SK-N-SH (cell line): ENCODE measurements around the gene RBM17. TPM values are rescaled to one million over a fixed set of nuclear protein-coding genes. Genes with fewer than 3 reads are reported as not detected.

ENCODE experiments used
- CTCF ChIA-PET: fragments of 300-600, 350-600 bp; formaldehyde crosslinking; extraction: SDS; loops from one replicate; lab custom pipeline; 2021; lab: Yijun Ruan, JAX
- POLR2A ChIA-PET: fragments of 350-600 bp; sonication (Branson Sonifier 250); formaldehyde crosslinking; extraction: SDS; loops from one replicate; lab custom pipeline; 2020; ENCODE audit warnings: antibody characterized with exemption, inconsistent platforms; lab: Yijun Ruan, JAX
- DNase-seq: peaks from one replicate; pipeline ENCODE4 v3.0.0; 2012
- H2AFZ ChIP-seq: fragments of 200-600 bp; sonication (generic); 2 replicates; pipeline ENCODE4 v1.8.1; 2016; ENCODE audit warnings: antibody characterized with exemption, mild to moderate bottlenecking, low read depth
- H3F3A ChIP-seq: fragments of 200-600 bp; sonication (generic); replicated peaks from 2 replicates; pipeline ENCODE3; 2016; ENCODE audit warnings: antibody characterized with exemption, mild to moderate bottlenecking; ENCODE audit not compliant: insufficient read depth
- H3K27ac ChIP-seq, 2 experiments: fragments of 200-500 bp in 1 of 2; fragments of 200-600 bp in 1 of 2; sonication (Bioruptor generic) in 1 of 2; sonication (generic), shearing (Covaris generic) in 1 of 2; 2 replicates each; pipeline versions ENCODE4 v1.5.1 to v1.6.1; 2014 to 2016; ENCODE audit warnings: low read depth in 2 of 2, inconsistent platforms in 1 of 2, low read length in 1 of 2, mild to moderate bottlenecking in 1 of 2, mixed read lengths in 1 of 2
- H3K27me3 ChIP-seq: fragments of 200-600 bp; sonication (generic), shearing (Covaris generic); 2 replicates; pipeline ENCODE4 v1.6.1; 2016; ENCODE audit warnings: mixed run types; ENCODE audit not compliant: insufficient read depth
- H3K36me3 ChIP-seq, 2 experiments: fragments of 200-500 bp in 1 of 2; fragments of 200-600 bp in 1 of 2; sonication (Bioruptor generic) in 1 of 2; sonication (generic) in 1 of 2; replicated peaks in 1 of 2; 2 replicates each; pipeline versions ENCODE3 to v1.5.1; 2014 to 2016; ENCODE audit warnings: low read length in 1 of 2, mild to moderate bottlenecking in 1 of 2; ENCODE audit not compliant: insufficient read depth in 2 of 2, control insufficient read depth in 1 of 2
- H3K4me1 ChIP-seq, 2 experiments: fragments of 200-500 bp in 1 of 2; fragments of 200-600 bp in 1 of 2; sonication (Bioruptor generic) in 1 of 2; sonication (generic), shearing (Covaris generic) in 1 of 2; 2 replicates each; pipeline versions ENCODE4 v1.5.1 to v1.6.1; 2014 to 2016; ENCODE audit warnings: low read depth in 1 of 2, low read length in 1 of 2, mixed run types in 1 of 2; ENCODE audit not compliant: insufficient read depth in 2 of 2, control insufficient read depth in 1 of 2
- H3K4me2 ChIP-seq: fragments of 200-600 bp; sonication (generic), shearing (Covaris generic); 2 replicates; pipeline ENCODE4 v1.6.1; 2017; ENCODE audit warnings: mixed run types
- H3K4me3 ChIP-seq, 2 experiments: fragments of 200-500 bp in 1 of 2; fragments of 200-600 bp in 1 of 2; sonication (Bioruptor generic) in 1 of 2; sonication (generic), shearing (Covaris generic) in 1 of 2; 2 replicates each; pipeline versions ENCODE4 v1.5.1 to v1.8.1; 2014 to 2016; ENCODE audit warnings: low read depth in 2 of 2, inconsistent platforms in 1 of 2, low read length in 1 of 2, mild to moderate bottlenecking in 1 of 2, mixed read lengths in 1 of 2, moderate library complexity in 1 of 2
- H3K79me2 ChIP-seq: fragments of 200-600 bp; sonication (generic); 2 replicates; pipeline ENCODE4 v1.8.1; 2017; ENCODE audit warnings: mild to moderate bottlenecking; ENCODE audit not compliant: insufficient read depth
- H3K9ac ChIP-seq: fragments of 200-600 bp; sonication (generic); 2 replicates; pipeline ENCODE4 v1.6.1; 2017; ENCODE audit warnings: mixed run types
- H3K9me2 ChIP-seq: fragments of 200-600 bp; sonication (generic); 2 replicates; pipeline ENCODE4 v1.6.1; 2017; ENCODE audit warnings: mixed run types
- H3K9me3 ChIP-seq: fragments of 200-600 bp; sonication (generic); 2 replicates; pipeline ENCODE4 v1.6.1; 2017; ENCODE audit warnings: mixed run types, mild to moderate bottlenecking, moderate library complexity
- H4K20me1 ChIP-seq: fragments of 200-600 bp; sonication (generic); 2 replicates; pipeline ENCODE4 v1.6.1; 2017; ENCODE audit warnings: mild to moderate bottlenecking, mixed run types; ENCODE audit not compliant: insufficient read depth
- CHD2 ChIP-seq: fragments of 150-350 bp; IDR thresholded peaks from 2 replicates; pipeline ENCODE4 v1.6.1; 2018; ENCODE audit warnings: low read length; ENCODE audit not compliant: partially characterized antibody
- EP300 ChIP-seq, 2 experiments: IDR thresholded peaks; 2 replicates each; pipeline versions ENCODE4 v1.4.0 to v1.6.1; 2012; ENCODE audit warnings: borderline replicate concordance in 1 of 2, low read depth in 1 of 2, low read length in 1 of 2
- EZH2phosphoT487 ChIP-seq: fragments of 200-600 bp; sonication (generic); IDR thresholded peaks from 2 replicates; pipeline ENCODE4 v1.6.1; 2017; ENCODE audit warnings: low read depth, mixed run types, mild to moderate bottlenecking, antibody characterized with exemption, moderate library complexity, borderline replicate concordance
- FOSL2 ChIP-seq: IDR thresholded peaks from 2 replicates; pipeline ENCODE4 v1.4.0; 2012; ENCODE audit warnings: low read depth, mild to moderate bottlenecking, moderate library complexity, borderline replicate concordance
- FOXJ3 ChIP-seq: sonication (generic); formaldehyde crosslinking; IDR thresholded peaks from 2 replicates; pipeline ENCODE4 v1.5.1; 2020; ENCODE audit warnings: mild to moderate bottlenecking, missing genetic modification reagents
- GABPA ChIP-seq: IDR thresholded peaks from 2 replicates; pipeline ENCODE4 v1.4.0; 2012; ENCODE audit warnings: low read depth, mild to moderate bottlenecking
- JUND ChIP-seq: IDR thresholded peaks from 2 replicates; pipeline ENCODE4 v1.4.0; 2012
- MEF2A ChIP-seq: IDR thresholded peaks from 2 replicates; pipeline ENCODE4 v1.4.0; 2012; ENCODE audit warnings: low read depth, borderline replicate concordance
- MXI1 ChIP-seq: IDR thresholded peaks from 2 replicates; pipeline ENCODE4 v1.6.1; 2012; ENCODE audit warnings: mild to moderate bottlenecking, low read depth, low read length, improper control_type of control experiment
- NFIC ChIP-seq: IDR thresholded peaks from 2 replicates; pipeline ENCODE4 v1.4.0; 2012; ENCODE audit warnings: borderline replicate concordance
- RCOR1 ChIP-seq: fragments of 150-350 bp; IDR thresholded peaks from 2 replicates; pipeline ENCODE4 v1.6.1; 2017; ENCODE audit warnings: antibody characterized with exemption, low read length
- RFX5 ChIP-seq: IDR thresholded peaks from 2 replicates; pipeline ENCODE4 v1.6.1; 2012; ENCODE audit warnings: mild to moderate bottlenecking, improper control_type of control experiment, low read length
- RXRA ChIP-seq: IDR thresholded peaks from 2 replicates; pipeline ENCODE4 v1.4.0; 2012; ENCODE audit warnings: low read depth, mild to moderate bottlenecking, borderline replicate concordance
- SIN3A ChIP-seq: IDR thresholded peaks from 2 replicates; pipeline ENCODE4 v1.6.1; 2012; ENCODE audit warnings: low read depth, mild to moderate bottlenecking, low read length, moderate library complexity, borderline replicate concordance
- SMC3 ChIP-seq: IDR thresholded peaks from 2 replicates; pipeline ENCODE4 v1.6.1; 2012; ENCODE audit warnings: low read depth, low read length, improper control_type of control experiment
- TCF12 ChIP-seq: IDR thresholded peaks from 2 replicates; pipeline ENCODE4 v1.4.0; 2012
- TEAD4 ChIP-seq: IDR thresholded peaks from 2 replicates; pipeline ENCODE4 v1.4.0; 2012; ENCODE audit warnings: mild to moderate bottlenecking, borderline replicate concordance; ENCODE audit not compliant: insufficient read depth
- YY1 ChIP-seq: IDR thresholded peaks from 2 replicates; pipeline ENCODE4 v1.4.0; 2012; ENCODE audit warnings: low read depth, mild to moderate bottlenecking
- WGBS: methylation state at CpG from one replicate; pipeline ENCODE4 v1.1.6; 2017; ENCODE audit warnings: low lambda C conversion rate; 5-methylcytosine and 5-hydroxymethylcytosine counted together
- polyA plus RNA-seq, 3 experiments: library from polyadenylated mRNA; depleted of rRNA; stranded (reverse); fragments of >200 nt; gene quantifications; 2 replicates each; pipeline ENCODE4 v1.2.3, GENCODE V29; 2012
- TF ChIP-seq, protein P1 (sequence below): fragments of 150-350 bp; IDR thresholded peaks from 2 replicates; pipeline ENCODE4 v1.6.1; 2016; ENCODE audit warnings: mild to moderate bottlenecking, low read depth, low read length
- TF ChIP-seq, protein P2 (sequence below): IDR thresholded peaks from 2 replicates; pipeline ENCODE4 v1.4.0; 2012; ENCODE audit warnings: low read depth, borderline replicate concordance
- TF ChIP-seq, protein P3 (sequence below): IDR thresholded peaks from 2 replicates; pipeline ENCODE4; 2012

Gene RBM17
- polyA plus RNA-seq, 1 of the 3 experiments (the other 2 are of a cell fraction) = 32.6 TPM

DNA sequence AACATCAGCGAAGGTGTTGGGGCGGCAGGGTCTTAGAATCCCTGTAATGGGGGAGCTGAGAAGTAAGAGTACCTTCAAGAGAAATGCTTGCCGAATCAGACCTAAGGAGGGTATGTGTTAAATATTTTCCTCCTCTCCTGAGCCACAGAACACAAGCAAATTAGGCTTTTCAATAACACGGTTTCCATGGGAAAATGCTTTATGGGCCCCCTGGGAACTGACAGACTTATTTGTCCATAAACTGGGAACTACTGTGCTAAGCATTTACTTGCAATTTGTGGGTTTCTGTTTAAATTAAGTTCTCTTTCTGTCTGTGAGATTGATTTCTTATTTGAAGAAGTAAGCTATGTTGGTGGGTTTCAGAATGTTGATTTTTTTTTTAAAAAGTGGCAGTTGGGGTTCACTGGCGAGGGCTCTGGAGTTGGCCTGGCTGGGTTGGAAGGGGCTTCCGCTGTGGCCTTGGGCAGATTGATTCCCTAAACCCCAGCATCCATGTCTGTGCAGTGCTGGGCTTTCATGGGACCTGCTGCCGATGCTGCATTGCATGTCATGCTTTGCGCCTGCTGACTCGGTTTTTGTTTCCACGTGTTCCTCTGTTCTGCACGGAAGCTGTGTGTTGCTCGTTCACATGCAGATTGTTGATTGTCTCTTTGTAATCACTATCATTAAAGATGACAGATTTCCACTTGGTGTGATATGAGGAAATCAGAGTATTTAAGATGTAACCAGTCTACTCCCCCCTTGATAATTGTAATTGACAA lies 7.2 kb downstream of the RBM17 start:
- ChIA-PET POLR2A (interaction anchor here (0.6 kb wide), 1 partner anchor 41 kb away, joined by 4 read pairs; no protein-coding TSS in a partner anchor), CTCF (interaction anchor here (1.0 to 1.8 kb wide), 6 partner anchors 9 to 307 kb away, joined by 3 to 8 read pairs (median 4); no protein-coding TSS in a partner anchor)
- Histone ChIP-seq H3K4me3 (no peak overlapping the region), H3K9me3 (no peaks in the 10 kb centered on the region), H3K27me3 (no peaks in the 10 kb centered on the region), H3K9ac (no peak overlapping the region), H3K79me2 (peaks cover 98% of the 10 kb centered on the region), H3K36me3 (peaks cover 29 to 32% of the 10 kb centered on the region in 2 experiments), H3K4me2 (no peak overlapping the region), H3K4me1 (peaks cover 0 to 8% of the 10 kb centered on the region in 2 experiments; a peak in 3 of 4 replicates), H2AFZ (no peak overlapping the region), H3F3A (peaks cover 5% of the 10 kb centered on the region), H4K20me1 (peaks cover 64% of the 10 kb centered on the region)
- DNase-seq = no peak
- WGBS = 98% methylated on average over 12 of the region's 12 CpGs
- TF ChIP-seq RCOR1 = no peak
- no peak for TF ChIP-seq TEAD4
- TF ChIP-seq, protein P1, sequence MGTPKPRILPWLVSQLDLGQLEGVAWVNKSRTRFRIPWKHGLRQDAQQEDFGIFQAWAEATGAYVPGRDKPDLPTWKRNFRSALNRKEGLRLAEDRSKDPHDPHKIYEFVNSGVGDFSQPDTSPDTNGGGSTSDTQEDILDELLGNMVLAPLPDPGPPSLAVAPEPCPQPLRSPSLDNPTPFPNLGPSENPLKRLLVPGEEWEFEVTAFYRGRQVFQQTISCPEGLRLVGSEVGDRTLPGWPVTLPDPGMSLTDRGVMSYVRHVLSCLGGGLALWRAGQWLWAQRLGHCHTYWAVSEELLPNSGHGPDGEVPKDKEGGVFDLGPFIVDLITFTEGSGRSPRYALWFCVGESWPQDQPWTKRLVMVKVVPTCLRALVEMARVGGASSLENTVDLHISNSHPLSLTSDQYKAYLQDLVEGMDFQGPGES = no peak
- TF ChIP-seq MEF2A = no peak
- TF ChIP-seq FOXJ3 (CRISPR knock-in tag) = no peak
- TF ChIP-seq RFX5 = no peak
- TF ChIP-seq SIN3A = no peak
- no peak for TF ChIP-seq SMC3
- no peak for TF ChIP-seq EP300 (IDR thresholded peaks at IDR 0.05; ENCODE audit: borderline replicate concordance in 1 of 2, low read depth in 1 of 2, low read length in 1 of 2)
- no peak for TF ChIP-seq GABPA
- TF ChIP-seq RXRA = no peak
- TF ChIP-seq YY1 = no peak
- no peak for TF ChIP-seq CHD2
- TF ChIP-seq, all 33 proteins: peak for 0
- no peaks in the 10 kb centered on the region for H3K9me2 ChIP-seq
- H3K27ac ChIP-seq = no peak overlapping the region

DNA sequence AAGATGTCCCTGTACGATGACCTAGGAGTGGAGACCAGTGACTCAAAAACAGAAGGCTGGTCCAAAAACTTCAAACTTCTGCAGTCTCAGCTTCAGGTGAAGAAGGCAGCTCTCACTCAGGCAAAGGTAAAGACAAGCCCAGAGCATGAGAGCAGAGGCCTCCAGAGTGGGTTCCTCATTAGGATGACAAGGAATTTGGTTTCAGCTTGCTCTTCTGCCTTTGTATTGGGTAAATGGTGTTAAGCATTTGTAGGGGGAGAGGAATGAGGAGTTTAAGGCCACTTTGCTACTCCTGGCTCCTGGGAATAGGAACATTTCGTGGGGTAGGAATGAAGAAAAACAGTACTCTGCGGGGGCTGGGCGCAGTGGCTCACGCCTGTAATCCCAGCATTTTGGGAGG lies 8.2 kb downstream of the RBM17 start:
- WGBS = 92% methylated on average over 5 of the region's 5 CpGs
- Histone ChIP-seq H3K27me3 (no peaks in the 10 kb centered on the region), H3K4me1 (peaks cover 0 to 2% of the 10 kb centered on the region in 2 experiments; a peak in 1 of 4 replicates), H3K9me3 (no peaks in the 10 kb centered on the region), H3K79me2 (peaks cover 91% of the 10 kb centered on the region), H3K4me3 (no peak overlapping the region), H3K4me2 (no peak overlapping the region), H4K20me1 (peaks cover 53% of the 10 kb centered on the region), H3F3A (peaks cover 5% of the 10 kb centered on the region), H3K27ac (no peak overlapping the region), H3K36me3 (peaks cover 39 to 40% of the 10 kb centered on the region in 2 experiments), H3K9me2 (no peaks in the 10 kb centered on the region), H3K9ac (no peak overlapping the region), H2AFZ (no peak overlapping the region)
- POLR2A ChIA-PET = interaction anchor here (0.6 kb wide), 1 partner anchor 40 kb away, joined by 4 read pairs; no protein-coding TSS in a partner anchor
- CTCF ChIA-PET = interaction anchor here (1.5 to 1.8 kb wide), 4 partner anchors 10 to 306 kb away, joined by 3 to 8 read pairs (median 4); no protein-coding TSS in a partner anchor
- DNase-seq = no peak
- TF ChIP-seq MXI1 = no peak
- TF ChIP-seq CHD2 = no peak
- no peak for TF ChIP-seq NFIC
- TF ChIP-seq, protein P1 = no peak
- TF ChIP-seq TCF12 = no peak
- TF ChIP-seq EP300 (IDR thresholded peaks at IDR 0.05; ENCODE audit: borderline replicate concordance in 1 of 2, low read depth in 1 of 2, low read length in 1 of 2) = no peak
- TF ChIP-seq, protein P2, sequence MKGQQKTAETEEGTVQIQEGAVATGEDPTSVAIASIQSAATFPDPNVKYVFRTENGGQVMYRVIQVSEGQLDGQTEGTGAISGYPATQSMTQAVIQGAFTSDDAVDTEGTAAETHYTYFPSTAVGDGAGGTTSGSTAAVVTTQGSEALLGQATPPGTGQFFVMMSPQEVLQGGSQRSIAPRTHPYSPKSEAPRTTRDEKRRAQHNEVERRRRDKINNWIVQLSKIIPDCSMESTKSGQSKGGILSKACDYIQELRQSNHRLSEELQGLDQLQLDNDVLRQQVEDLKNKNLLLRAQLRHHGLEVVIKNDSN = no peak
- TF ChIP-seq, protein P3, sequence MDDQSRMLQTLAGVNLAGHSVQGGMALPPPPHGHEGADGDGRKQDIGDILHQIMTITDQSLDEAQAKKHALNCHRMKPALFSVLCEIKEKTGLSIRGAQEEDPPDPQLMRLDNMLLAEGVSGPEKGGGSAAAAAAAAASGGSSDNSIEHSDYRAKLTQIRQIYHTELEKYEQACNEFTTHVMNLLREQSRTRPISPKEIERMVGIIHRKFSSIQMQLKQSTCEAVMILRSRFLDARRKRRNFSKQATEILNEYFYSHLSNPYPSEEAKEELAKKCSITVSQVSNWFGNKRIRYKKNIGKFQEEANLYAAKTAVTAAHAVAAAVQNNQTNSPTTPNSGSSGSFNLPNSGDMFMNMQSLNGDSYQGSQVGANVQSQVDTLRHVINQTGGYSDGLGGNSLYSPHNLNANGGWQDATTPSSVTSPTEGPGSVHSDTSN = no peak
- no peak for TF ChIP-seq GABPA
- no peak for TF ChIP-seq FOSL2
- TF ChIP-seq JUND = no peak
- TF ChIP-seq SMC3 = no peak
- TF ChIP-seq EZH2phosphoT487 = no peak
- no peak for TF ChIP-seq YY1
